PC-9 (cell line): Measurements from ENCODE around the gene MAP10. TPM values are rescaled to one million over a fixed set of nuclear protein-coding genes. Genes with fewer than 3 reads are reported as not detected.

Source experiments
- Bru-seq: library from RNA; stranded (reverse); fragments of 400-500 nt; gene quantifications from one replicate; lab custom pipeline; 2021; lab: Mats Ljungman, UMichigan
- BruChase-seq, 2 experiments: library from RNA; stranded (reverse); fragments of 400-500 nt; gene quantifications; one replicate each; lab custom pipeline; 2021; lab: Mats Ljungman, UMichigan
- BruUV-seq: library from RNA; stranded (reverse); fragments of 400-500 nt; replicated peaks from 2 replicates; lab custom pipeline; 2021; lab: Mats Ljungman, UMichigan
- CTCF ChIA-PET: fragments of 300-600 bp; sonication (Branson Sonifier 250); formaldehyde crosslinking; loops from one replicate; lab custom pipeline; 2022; ENCODE audit warnings: antibody characterized with exemption; lab: Charles Lee
- POLR2A ChIA-PET: fragments of 300-600 bp; sonication (Branson Sonifier 250); formaldehyde crosslinking; loops from one replicate; lab custom pipeline; 2022; ENCODE audit warnings: antibody characterized with exemption; ENCODE audit not compliant: unreplicated experiment; lab: Charles Lee
- DNase-seq, 2 experiments: peaks; one replicate each; pipeline versions ENCODE4 v3.0.0 to v3.0.0-alpha.2; 2015 to 2022; ENCODE audit warnings: mixed read lengths in 1 of 2
- H2AFZ ChIP-seq: fragments of 200-600 bp; sonication (generic); 2 replicates; pipeline ENCODE4 v1.8.1; 2017; ENCODE audit warnings: antibody characterized with exemption
- H3F3A ChIP-seq: fragments of 200-600 bp; sonication (generic); 2 replicates; pipeline ENCODE4 v1.8.1; 2017; ENCODE audit warnings: antibody characterized with exemption, mild to moderate bottlenecking, low read depth; ENCODE audit not compliant: insufficient read depth
- H3K27ac ChIP-seq: fragments of 200-600 bp; sonication (generic); 2 replicates; pipeline ENCODE4 v1.6.1; 2016; ENCODE audit warnings: mixed run types
- H3K27me3 ChIP-seq: fragments of 200-600 bp; sonication (generic); 2 replicates; pipeline ENCODE4 v1.6.1; 2016; ENCODE audit warnings: low read depth, mixed run types; ENCODE audit not compliant: insufficient read depth
- H3K36me3 ChIP-seq: fragments of 200-600 bp; sonication (generic); 2 replicates; pipeline ENCODE4 v1.6.1; 2016; ENCODE audit warnings: low read depth, mixed run types
- H3K4me1 ChIP-seq: fragments of 200-600 bp; sonication (generic); replicated peaks from 2 replicates; pipeline ENCODE4 v1.6.1; 2016; ENCODE audit warnings: mixed run types; ENCODE audit not compliant: insufficient read depth
- H3K4me2 ChIP-seq: fragments of 200-600 bp; sonication (generic); 2 replicates; pipeline ENCODE4 v1.6.1; 2017; ENCODE audit warnings: mixed run types
- H3K4me3 ChIP-seq: fragments of 200-600 bp; sonication (generic); 2 replicates; pipeline ENCODE4 v1.6.1; 2016; ENCODE audit warnings: mixed run types
- H3K79me2 ChIP-seq: fragments of 200-600 bp; sonication (generic); 2 replicates; pipeline ENCODE4 v1.6.1; 2017; ENCODE audit warnings: low read depth, mixed run types
- H3K9me2 ChIP-seq: fragments of 200-600 bp; sonication (generic); 2 replicates; pipeline ENCODE4 v1.8.1; 2017; ENCODE audit warnings: mild to moderate bottlenecking; ENCODE audit not compliant: insufficient read depth
- H3K9me3 ChIP-seq: fragments of 200-600 bp; sonication (generic); 2 replicates; pipeline ENCODE4 v1.8.1; 2016; ENCODE audit warnings: low read depth; ENCODE audit not compliant: insufficient read depth
- H4K20me1 ChIP-seq: fragments of 200-600 bp; sonication (generic); 2 replicates; pipeline ENCODE4 v1.8.1; 2017; ENCODE audit not compliant: insufficient read depth
- CTCF ChIP-seq: fragments of 200-600 bp; sonication (generic); conservative IDR thresholded peaks from 2 replicates; pipeline ENCODE4 v1.6.1; 2017; ENCODE audit warnings: mixed run types, antibody characterized with exemption, mild to moderate bottlenecking, moderate library complexity
- EZH2 ChIP-seq: fragments of 200-600 bp; sonication (generic); IDR thresholded peaks from 2 replicates; pipeline ENCODE4 v1.8.0; 2017; ENCODE audit warnings: antibody characterized with exemption, low read depth
- intact Hi-C: fragments of 100-400 bp; cut with micrococcal nuclease; formaldehyde crosslinking; loops from one replicate; pipeline ENCODE4 v1.10.0; 2022; ENCODE audit not compliant: unreplicated experiment
- long read RNA-seq: library from polyadenylated mRNA; stranded (forward); transcript quantifications from one replicate; pipeline ENCODE4 v2.0.0, GENCODE V29; 2022
- total RNA-seq: library from RNA; stranded (reverse); gene quantifications from 2 replicates; pipeline ENCODE4 v1.2.3, GENCODE V29; 2021

The MAP10 gene
- total RNA-seq = 0.13 TPM in 1 of 2 replicates, not detected in the other
- not detected for Bru-seq, nascent RNA
- BruChase-seq, experiment 1, labeled RNA remaining after a 2-hour chase = percentile 12 among the genes with signal in this experiment
- not detected for BruChase-seq, experiment 2, labeled RNA remaining after a 6-hour chase
- long read RNA-seq = 0 reads

GRCh38 chr1:232805269-232806185 lies at the start of gene MAP10:
Gene MAP10 (plus strand): TSS chr1:232805416. CDS start chr1:232805450, 34 bp downstream.
- Histone ChIP-seq H3K9me2 (no peaks in the 10 kb centered on the region), H2AFZ (peak within 1 kb of the TSS; percentile 50), H3K4me3 (peak within 1 kb of the TSS; percentile 40; the same call in 1 of the 2 replicates), H3K36me3 (no peaks in the 10 kb centered on the region), H3K4me2 (peak within 1 kb of the TSS; percentile 53), H3F3A (no peaks in the 10 kb centered on the region), H3K27me3 (no peaks in the 10 kb centered on the region), H3K9me3 (no peaks in the 10 kb centered on the region), H4K20me1 (no peaks in the 10 kb centered on the region), H3K27ac (no peak within 1 kb of the TSS), H3K79me2 (no peaks in the 10 kb centered on the region), H3K4me1 (no peaks in the 10 kb centered on the region)
- POLR2A ChIA-PET = no interaction called here
- CTCF ChIA-PET = no interaction called here
- BruUV-seq = no TSS peak
- intact Hi-C loops = no loop called here
- DNase-seq = no peak
- no peak for TF ChIP-seq CTCF
- TF ChIP-seq EZH2 = no peak

DNA sequence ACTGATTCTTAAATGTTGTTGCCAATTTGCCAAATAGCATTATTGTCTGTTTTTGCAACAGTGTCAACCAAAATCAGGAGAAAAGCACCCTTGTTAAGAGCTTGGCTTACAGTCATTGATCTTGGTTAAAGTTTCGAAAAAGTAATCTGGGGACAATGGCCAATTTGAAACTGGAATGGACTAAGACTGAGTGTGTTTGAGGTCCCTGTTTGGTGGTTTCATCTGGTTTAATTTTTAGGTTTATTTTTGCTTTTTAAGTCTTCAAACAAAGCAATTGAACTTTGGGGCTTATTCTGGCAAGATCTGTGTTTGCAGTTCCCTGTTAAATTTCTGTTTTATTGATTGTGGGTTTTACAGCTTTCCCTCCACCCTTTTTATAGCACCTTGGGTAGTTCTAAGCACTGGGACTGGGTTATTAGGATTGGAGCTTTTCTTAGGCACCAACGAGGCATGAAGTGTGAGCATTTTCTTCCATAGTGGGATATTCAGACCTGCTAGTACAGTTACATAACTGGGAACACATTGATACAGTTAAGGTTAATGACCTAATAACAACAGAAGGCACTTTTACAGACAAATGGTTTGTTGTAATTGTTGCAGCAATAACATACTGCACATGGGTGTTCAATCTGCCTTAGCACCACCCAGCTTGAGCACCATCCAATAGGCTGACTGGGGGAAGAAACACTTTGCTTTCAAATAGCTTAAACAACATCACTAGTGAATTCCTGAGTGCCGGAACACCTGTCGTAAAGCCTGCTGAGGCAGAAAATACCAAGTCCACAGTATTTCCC lies 40.6 kb upstream of the MAP10 start:
- Histone ChIP-seq H2AFZ (no peak overlapping the region), H3K27me3 (no peaks in the 10 kb centered on the region), H3K9me2 (no peaks in the 10 kb centered on the region), H3K79me2 (no peaks in the 10 kb centered on the region), H4K20me1 (no peaks in the 10 kb centered on the region), H3K36me3 (no peaks in the 10 kb centered on the region), H3K4me1 (peaks cover 12% of the 10 kb centered on the region), H3F3A (peaks cover 12% of the 10 kb centered on the region; the same call in 1 of the 2 replicates), H3K4me2 (no peak overlapping the region), H3K27ac (no peak overlapping the region), H3K9me3 (no peaks in the 10 kb centered on the region), H3K4me3 (no peak overlapping the region)
- DNase-seq = no peak
- CTCF ChIA-PET = no interaction called here
- POLR2A ChIA-PET = no interaction called here
- intact Hi-C loops = no loop called here
- no TSS peak for BruUV-seq
- TF ChIP-seq EZH2 (no peak), CTCF (no peak)

DNA sequence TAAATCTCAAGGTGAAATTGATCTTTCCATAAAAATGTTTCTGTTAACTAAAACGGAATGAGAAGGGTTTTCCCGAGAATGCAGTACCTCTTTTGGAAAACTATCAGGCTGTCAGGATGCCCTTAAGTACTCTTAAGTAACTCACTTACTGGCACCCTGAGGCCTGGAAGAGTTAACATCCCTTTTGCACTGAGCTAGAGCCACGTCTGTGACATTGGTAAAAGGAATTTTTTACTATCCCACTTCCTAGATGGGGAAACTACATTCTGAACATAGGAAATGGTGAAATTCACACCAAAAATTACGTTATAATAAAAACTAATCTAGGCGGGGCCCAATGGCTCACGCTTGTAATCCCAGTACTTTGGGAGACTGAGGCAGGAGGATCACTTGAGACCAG lies 39.7 kb upstream of the MAP10 start:
- Histone ChIP-seq H3K27ac (no peak overlapping the region), H3K36me3 (no peaks in the 10 kb centered on the region), H3K9me2 (no peaks in the 10 kb centered on the region), H3K4me1 (peaks cover 12% of the 10 kb centered on the region), H3K27me3 (no peaks in the 10 kb centered on the region), H3K79me2 (no peaks in the 10 kb centered on the region), H3K4me3 (no peak overlapping the region), H4K20me1 (no peaks in the 10 kb centered on the region), H3K4me2 (no peak overlapping the region), H3K9me3 (no peaks in the 10 kb centered on the region), H2AFZ (no peak overlapping the region), H3F3A (peaks cover 12% of the 10 kb centered on the region; the same call in 1 of the 2 replicates)
- ChIA-PET CTCF (no interaction called here), POLR2A (no interaction called here)
- no TSS peak for BruUV-seq
- intact Hi-C loops = no loop called here
- TF ChIP-seq CTCF (no peak), EZH2 (no peak)
- DNase-seq = no peak
